HG03103 (cell line): ENCODE results near the gene ALPP.
"Not testable (repeated sequence)": the region's sequence is repeated elsewhere in the genome, so short reads cannot be mapped to it uniquely, and the experiment has no call there.

Source experiments
- ATAC-seq: cut with Tn5 transposase; IDR thresholded peaks from one replicate; pipeline ENCODE4 v1.9.1; 2021; ENCODE audit warnings: low read depth; ENCODE audit not compliant: unreplicated experiment

The ALPP gene

DNA sequence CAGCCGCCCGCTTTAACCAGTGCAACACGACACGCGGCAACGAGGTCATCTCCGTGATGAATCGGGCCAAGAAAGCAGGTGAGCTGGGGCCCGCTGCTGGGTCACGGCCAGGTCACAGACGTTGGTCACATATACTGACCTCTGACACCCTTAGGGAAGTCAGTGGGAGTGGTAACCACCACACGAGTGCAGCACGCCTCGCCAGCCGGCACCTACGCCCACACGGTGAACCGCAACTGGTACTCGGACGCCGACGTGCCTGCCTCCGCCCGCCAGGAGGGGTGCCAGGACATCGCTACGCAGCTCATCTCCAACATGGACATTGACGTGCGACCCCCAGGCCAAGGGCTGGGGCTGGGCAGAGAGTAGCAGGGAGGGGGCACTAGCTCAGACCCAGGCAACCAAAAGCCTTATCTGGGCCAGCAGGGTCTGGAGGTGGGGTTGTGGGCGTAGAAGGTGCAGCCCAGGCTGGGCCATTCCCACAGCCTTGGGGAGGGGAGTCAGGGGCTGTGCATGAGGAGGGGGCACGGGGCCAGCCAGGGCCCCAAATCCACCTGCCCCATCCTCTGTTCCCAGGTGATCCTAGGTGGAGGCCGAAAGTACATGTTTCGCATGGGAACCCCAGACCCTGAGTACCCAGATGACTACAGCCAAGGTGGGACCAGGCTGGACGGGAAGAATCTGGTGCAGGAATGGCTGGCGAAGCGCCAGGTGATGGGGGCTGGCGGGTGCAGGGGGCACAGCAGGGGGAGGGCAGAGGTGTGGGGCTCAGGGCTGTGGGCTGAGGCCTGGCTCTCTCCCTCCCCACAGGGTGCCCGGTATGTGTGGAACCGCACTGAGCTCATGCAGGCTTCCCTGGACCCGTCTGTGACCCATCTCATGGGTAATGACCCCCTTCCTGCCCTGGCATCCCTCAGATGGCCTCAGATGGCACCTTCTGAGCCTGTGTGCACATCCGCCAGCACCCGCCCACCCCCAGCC, 1.3 kb downstream of the ALPP start:
- not testable (repeated sequence) for ATAC-seq

DNA sequence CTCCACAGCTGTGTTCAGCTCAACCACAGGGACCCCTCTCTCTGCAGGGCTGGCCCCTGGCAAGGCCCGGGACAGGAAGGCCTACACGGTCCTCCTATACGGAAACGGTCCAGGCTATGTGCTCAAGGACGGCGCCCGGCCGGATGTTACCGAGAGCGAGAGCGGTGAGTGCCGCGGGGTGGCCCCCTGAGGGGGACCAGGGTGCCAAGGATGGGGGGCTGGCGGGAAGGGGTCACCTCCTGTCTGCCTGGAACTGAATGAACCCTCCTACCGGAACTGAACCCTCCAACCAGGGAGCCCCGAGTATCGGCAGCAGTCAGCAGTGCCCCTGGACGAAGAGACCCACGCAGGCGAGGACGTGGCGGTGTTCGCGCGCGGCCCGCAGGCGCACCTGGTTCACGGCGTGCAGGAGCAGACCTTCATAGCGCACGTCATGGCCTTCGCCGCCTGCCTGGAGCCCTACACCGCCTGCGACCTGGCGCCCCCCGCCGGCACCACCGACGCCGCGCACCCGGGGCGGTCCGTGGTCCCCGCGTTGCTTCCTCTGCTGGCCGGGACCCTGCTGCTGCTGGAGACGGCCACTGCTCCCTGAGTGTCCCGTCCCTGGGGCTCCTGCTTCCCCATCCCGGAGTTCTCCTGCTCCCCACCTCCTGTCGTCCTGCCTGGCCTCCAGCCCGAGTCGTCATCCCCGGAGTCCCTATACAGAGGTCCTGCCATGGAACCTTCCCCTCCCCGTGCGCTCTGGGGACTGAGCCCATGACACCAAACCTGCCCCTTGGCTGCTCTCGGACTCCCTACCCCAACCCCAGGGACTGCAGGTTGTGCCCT, 2.9 kb downstream of the ALPP start:
- ATAC-seq: not testable (repeated sequence)

DNA sequence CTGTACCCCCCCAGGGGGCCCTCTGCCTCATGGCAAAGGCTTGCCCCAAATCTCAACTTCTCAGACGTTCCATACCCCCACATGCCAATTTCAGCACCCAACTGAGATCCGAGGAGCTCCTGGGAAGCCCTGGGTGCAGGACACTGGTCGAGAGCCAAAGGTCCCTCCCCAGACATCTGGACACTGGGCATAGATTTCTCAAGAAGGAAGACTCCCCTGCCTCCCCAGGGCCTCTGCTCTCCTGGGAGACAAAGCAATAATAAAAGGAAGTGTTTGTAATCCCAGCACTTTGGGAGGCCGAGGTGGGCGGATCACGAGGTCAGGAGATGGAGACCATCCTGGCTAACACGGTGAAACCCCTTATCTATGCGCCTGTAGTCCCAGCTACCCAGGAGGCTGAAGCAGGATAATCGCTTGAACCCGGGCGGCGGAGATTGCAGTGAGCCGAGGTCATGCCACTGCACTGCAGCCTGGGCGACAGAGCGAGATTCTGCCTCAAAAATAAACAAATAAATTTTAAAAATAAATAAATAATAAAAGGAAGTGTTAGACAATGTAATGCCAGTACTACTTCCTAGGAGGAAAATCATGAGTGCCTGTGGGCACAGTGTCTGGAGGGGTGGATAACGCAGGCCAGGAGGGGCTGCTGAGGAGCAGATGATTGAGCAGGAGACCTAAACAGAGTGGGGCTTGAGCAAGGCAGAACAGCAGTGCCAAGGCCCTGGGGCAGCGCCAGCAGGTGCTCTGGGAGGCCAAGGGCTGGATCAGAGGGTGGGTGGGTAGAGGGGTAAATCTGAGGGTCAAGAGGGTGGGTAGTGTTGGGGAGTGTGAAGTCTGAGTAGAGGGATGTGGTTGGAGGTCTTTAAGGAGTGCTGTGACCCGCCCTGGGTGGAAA, 4.0 kb downstream of the ALPP start:
- no peak for ATAC-seq

DNA sequence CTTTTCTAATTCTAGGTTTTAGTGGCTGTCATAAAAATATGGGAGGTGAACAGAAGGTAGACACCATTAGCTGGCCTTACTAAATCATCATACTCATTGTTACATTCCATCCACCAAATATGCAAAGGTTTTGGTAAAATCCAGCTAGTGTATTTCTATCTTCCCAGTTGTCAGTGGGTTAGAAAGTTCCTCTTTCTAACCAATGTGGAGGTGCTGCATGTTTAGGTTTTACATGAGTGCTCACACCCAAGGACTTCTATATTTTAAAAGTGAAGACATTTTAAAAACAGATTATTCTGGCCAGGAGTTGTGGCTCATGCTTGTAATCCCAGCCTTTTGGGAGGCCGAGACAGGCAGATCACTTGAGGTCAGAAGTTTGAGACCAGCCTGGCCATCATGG, 5.9 kb downstream of the ALPP start:
- no peak for ATAC-seq

DNA sequence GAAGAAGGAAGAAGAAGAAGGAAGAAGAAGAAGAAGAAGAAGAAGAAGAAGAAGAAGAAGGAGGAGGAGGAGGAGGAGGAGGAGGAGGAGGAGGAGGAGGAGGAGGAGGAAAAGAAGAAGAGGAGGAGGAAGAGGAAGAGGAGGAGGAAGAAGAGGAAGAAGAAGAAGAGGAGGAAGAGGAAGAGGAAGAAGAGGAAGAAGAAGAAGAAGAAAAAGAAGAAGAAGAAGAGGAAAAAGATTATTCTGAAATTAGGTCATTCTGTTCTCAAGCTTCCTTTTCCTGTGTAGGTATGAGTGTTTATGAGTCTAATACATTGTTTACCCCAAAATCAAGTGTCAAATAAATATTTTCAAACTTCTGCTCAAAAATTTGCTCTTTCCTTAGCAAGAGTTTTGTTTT, 6.5 kb downstream of the ALPP start:
- not testable (repeated sequence) for ATAC-seq

DNA sequence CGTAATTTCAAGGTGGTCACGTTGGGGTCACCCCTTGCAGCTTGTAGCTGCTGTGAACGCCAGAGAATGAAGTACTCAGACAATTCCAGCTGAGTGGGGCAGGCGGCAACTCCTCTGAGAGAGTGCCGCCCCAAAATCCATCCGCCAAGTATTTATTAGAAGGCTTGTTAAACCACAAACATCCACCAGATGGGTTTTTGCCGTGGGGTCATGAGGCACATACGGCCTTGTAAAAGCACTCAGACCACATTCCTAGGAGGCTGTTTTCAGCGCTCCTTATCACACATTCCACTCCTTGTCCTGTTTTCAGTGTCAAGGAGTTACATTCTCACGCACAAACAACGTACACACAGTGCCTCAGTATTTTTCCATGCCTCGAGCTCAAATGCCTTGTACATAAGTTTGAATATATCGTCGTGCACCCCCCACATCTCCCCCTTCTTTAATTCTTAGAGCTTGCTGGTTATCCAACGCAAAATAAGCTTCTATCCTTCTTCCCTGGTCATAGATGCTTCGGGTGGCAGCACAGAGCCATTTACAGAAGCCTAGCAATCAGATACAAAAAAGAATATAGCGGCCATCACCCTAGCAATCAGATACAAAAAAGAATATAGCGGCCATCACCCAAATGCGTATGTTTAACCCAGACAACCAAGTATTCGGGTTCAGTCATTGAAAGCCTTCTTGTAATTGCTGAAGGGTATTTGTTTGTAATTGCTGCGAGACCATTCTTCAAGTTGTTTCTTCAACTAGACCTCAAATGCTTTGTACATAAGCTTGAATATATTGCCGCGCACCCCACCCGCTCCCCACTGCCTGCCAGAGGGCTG, 7.3 kb downstream of the ALPP start:
- ATAC-seq: no peak

DNA sequence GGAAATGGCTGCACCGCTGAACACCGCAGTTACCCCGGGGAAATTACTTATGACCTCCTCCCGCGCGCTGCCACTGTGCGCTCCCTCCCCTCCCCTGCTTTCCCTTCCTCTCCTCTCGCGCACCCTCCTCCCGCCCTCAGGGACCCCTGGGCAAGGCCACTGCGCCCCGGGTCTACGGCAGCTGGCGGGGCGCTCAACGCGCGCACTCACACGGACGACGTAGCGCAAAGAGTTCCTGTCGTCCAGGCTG, 7.9 kb downstream of the ALPP start:
- no peak for ATAC-seq

DNA sequence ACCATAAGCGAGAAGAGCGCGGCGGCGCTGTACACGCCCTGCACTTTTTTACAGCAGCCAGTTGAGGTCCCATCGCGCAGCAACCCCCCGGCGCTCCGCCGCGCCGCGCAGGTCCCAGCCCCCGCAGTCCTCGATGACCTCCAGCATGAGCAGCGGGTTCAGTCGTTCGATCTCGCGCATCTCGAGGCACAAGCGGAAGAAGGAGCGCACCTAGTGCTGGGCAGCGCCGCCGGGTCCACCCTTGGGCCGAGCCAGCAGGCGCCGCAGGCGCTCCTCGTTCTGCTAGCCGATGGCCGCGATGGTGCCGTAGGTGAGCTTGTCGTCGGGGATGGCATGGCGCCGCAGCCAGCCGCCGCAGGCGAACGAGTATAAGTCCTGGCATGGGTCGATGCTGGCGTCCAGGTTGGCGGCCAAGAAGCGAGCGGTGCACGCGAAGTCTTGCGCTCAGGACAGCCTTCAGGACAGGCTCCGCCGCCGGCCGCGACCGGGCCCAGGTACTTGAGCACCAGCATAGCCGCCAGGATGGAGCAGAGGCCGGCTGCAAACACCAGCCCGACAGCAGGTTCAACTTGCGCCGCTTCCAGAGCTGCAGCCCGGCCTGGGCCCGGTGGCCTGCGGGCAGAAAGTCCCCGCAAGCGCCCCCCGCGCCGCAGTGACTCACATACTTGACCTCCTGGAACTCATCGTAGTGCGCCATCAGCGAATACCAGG, 8.3 kb downstream of the ALPP start:
- no peak for ATAC-seq

DNA sequence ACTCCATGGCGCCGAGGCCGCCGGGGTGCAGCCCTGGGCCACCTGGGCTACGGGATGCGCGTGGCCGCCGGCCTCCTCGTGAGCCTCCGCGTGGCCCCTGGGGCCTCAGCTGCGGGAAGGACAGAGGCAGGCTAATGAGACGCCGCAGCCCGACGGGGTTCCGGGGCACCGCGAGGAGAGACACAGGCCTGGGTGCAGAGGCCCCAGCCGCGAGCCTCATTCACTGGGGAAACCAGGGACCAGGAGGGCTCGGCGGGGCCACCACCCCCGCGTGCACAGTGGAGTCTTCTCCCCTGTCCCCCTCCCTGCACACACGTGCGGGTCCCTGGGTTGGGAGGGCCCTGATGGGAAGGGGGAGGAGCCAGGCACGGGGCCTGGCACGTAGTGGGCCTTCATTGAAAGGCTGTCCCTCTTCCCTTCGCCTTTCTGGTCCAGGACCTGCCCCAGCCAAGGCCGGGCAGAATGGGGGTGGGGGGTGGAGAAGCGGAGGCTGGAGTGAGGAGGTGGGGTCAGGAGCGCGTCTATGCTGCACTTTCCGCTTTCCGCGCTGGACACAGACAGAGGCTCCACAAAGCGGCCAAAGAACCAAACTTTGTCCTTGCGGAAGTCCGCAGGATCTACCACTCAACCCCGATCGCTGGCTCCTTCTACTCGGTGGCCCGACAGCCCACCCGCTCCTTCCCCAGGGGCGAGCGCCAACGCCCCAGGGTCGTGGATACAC, 9.1 kb downstream of the ALPP start:
- ATAC-seq: no peak

DNA sequence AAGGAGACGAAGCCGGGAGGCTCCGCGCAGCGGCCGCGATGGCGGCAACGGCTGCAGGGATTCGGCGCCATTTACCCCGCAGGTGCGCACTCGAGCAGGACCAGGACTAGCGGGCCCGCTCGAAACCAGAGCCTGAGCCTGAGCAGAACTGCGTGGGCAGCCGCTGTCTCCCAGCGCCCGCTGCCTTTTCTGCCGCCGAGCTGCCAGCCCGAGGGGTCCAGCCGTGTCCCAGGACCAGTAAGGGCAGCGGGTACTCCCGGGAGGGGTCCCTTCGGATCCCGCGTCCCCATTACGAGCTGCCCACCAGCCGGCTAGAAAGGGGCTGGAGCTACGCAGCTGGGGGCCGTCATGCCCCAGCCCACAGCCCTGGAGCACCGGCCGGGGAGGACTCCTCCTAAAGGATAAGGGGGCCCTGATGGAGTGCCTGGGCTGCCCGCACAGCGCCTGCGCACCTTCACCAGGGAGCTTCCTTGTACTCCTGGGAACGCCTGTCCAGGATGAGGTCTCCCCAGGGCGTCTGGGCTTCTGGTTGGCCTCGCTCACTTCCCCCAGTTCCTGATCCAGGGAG, 9.9 kb downstream of the ALPP start:
- ATAC-seq: no peak

DNA sequence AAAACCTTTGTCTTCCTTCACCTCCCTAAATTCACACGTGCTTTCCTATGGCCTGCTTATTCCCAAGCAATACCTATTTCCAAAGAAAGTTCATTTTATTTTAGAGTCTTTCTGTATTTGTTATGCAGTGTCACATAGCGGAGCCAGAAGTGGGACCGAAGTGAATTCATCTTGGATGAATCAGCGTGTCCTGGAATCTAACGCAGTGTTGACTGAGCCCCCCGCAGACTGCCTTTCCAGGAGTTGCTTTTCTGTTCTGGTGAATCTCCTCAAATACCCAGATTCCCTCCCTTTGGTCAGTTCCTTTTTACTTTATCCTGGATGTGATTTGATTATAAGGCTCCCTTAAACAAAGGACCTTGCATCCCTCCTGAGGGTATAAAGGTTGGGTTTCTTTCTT, 10.8 kb downstream of the ALPP start:
- no peak for ATAC-seq

DNA sequence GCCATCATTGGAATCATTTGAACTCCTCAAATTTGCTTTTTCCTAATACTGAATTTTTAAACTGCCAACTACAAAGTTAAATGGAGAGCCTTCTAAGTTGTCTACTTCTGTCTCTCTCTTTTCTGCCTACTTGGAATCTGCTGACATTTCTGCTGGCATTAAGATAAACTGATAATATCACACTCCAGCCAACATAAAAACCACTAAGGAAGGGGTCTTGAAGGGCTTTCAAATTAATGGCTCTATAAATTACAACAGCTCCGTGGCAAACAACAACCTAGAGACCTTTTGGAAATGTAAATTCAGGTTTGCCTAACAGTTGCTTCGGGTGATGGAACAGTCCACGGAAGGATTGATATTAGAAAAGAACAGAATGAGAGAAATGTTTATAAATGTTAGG, 12.1 kb downstream of the ALPP start:
- no peak for ATAC-seq

DNA sequence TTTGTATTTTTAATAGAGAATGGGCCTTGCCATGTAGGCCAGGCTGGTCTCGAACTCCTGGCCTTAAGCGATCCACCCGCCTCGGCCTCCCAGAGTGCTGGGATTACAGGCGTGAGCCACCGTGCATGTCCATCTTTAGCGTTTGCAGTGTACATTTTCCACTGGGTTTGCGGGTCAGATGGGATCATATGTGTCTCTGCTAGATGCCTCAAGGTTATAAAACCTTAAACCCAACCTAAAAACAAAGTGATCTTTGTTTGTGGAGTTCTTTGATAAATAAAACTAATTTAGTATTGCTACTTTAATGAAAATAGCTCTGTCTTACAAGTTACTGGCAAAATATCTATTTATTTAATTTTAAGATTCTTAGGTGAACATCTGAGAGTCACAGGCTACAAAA, 15.0 kb downstream of the ALPP start:
- ATAC-seq: no peak

DNA sequence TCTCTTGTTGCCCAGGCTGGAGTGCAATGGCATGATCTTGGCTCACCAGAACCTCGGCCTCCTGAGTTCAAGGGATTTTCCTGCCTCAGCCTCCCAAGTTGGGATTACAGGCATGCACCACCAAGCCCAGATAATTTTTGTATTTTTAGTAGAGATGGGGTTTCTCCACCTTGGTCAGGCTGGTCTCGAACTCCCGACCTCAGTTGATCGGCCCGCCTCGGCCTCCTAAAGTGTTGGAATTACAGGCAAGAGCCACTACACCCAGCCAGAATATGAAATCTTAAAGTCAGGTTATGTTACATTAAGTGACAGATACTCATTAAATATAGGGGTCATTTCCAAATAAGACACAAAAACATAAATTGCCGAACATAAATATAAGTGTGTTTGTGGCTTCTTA, 15.9 kb downstream of the ALPP start:
- not testable (repeated sequence) for ATAC-seq

DNA sequence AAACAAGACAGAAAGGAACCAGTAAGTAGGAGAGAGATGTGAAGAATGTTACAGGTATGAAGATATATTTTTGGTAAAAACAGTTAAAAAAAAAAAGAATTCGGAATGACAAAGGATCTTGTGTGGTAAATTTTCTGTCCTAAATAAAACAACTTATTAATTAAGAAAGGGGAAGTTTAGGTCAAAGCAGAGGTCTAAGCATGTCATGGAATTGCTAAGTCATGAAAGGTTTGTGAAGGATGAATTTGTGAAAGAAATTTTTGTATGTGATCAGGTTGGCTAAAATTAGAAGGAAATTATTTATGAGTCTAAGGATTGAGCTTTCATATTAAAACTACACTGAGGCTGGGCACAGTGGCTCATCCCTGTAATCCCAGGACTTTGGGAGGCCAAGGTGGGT, 17.0 kb downstream of the ALPP start:
- no peak for ATAC-seq

DNA sequence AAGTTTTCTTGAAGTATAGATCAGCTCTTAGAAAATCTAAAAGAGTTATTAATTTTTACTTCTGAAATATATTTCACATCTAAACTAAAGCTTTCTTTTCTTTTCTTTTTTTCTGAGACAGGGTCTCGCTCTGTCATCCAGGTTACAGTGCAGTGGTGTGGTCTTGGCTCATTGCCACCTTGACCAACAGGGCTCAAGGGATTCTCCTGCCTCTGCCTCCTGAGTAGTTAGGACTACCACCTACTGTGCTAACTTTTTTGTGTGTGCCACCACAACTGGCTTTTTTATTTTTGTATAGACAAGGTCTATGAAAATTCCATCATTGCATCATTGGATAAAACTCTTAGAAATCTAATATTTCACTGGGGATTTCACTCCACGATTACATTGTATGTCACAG, 18.1 kb downstream of the ALPP start:
- no peak for ATAC-seq

DNA sequence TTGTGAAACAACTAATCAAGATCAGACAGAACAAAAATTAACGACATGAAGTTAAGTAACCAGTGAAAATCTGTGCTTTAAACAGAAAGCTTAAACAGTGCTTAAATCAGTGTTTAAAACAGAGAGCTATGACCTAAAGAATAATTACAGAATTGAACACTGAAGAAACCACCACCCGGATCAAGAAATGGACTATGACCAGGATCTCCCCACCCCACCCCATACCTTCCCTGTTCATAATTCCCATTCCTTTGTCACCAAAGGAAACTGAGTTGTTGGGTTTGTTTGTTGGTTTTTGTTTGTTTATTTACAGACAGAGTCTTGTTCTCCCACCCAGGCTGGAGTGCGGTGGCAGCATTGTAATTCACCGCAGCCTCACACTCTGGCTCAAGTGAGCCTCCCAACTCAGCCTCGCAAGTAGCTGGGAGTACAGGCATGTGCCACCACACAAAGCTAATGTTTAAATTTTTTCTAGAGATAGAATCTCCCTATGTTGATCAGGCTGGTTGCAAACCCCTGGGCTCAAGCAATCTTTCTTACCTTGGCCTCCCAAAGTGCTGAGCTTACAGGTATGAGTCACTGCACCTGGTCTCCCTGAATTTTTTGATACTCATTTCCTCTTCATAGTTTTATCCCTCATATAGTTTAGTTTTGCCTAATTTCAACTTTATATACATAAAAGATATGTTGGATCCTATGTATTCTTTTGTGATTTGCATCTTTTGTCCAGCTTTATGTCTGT, 19.9 kb downstream of the ALPP start:
- ATAC-seq: no peak
